Testis (tissue), 2 donors: ENCODE results near the gene MAPRE3.

Source experiments
- POLR2A ChIP-seq: fragments of 450-650 bp; IDR thresholded peaks from one replicate; pipeline ENCODE4 v1.6.1; 2017; ENCODE audit warnings: antibody characterized with exemption, mild to moderate bottlenecking, moderate library complexity
- TF ChIP-seq, protein P1 (sequence below), 3 experiments: fragments of 450-650 bp in 2 of 3; fragments of 200-600 bp in 1 of 3; sonication (generic) in 1 of 3; IDR thresholded peaks; one replicate each; pipeline ENCODE4 v1.5.1; 2016 to 2019; ENCODE audit warnings: antibody characterized with exemption in 3 of 3, mild to moderate bottlenecking in 2 of 3, moderate library complexity in 1 of 3

GRCh38 chr2:26977012-26977411 lies 6.6 kb downstream of the MAPRE3 start:
- no peak for TF ChIP-seq POLR2A
- TF ChIP-seq, protein P1, sequence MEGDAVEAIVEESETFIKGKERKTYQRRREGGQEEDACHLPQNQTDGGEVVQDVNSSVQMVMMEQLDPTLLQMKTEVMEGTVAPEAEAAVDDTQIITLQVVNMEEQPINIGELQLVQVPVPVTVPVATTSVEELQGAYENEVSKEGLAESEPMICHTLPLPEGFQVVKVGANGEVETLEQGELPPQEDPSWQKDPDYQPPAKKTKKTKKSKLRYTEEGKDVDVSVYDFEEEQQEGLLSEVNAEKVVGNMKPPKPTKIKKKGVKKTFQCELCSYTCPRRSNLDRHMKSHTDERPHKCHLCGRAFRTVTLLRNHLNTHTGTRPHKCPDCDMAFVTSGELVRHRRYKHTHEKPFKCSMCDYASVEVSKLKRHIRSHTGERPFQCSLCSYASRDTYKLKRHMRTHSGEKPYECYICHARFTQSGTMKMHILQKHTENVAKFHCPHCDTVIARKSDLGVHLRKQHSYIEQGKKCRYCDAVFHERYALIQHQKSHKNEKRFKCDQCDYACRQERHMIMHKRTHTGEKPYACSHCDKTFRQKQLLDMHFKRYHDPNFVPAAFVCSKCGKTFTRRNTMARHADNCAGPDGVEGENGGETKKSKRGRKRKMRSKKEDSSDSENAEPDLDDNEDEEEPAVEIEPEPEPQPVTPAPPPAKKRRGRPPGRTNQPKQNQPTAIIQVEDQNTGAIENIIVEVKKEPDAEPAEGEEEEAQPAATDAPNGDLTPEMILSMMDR (IDR thresholded peaks at IDR 0.05) = no peak
